A673 (cell line): Measurements from ENCODE around the gene COA1. TPM values are rescaled to one million over a fixed set of nuclear protein-coding genes. Genes with fewer than 3 reads are reported as not detected.

Experiments used
- BruUV-seq: library from RNA; stranded (reverse); fragments of 400-500 nt; replicated peaks from 2 replicates; lab custom pipeline; 2021; lab: Mats Ljungman, UMichigan
- CTCF ChIA-PET: fragments of 300-600 bp; sonication (Branson Sonifier 250); formaldehyde crosslinking; loops from one replicate; lab custom pipeline; 2022; ENCODE audit warnings: antibody characterized with exemption; lab: Charles Lee
- POLR2A ChIA-PET: fragments of 300-600 bp; sonication (Branson Sonifier 250); formaldehyde crosslinking; loops from one replicate; lab custom pipeline; 2022; ENCODE audit warnings: antibody characterized with exemption; ENCODE audit not compliant: low non-redundant PET; lab: Charles Lee
- DNase-seq: peaks from one replicate; pipeline ENCODE4 v3.0.0-alpha.2; 2015; ENCODE audit warnings: low spot score
- H3K27ac ChIP-seq: fragments of 200-600 bp; sonication (generic); 2 replicates; pipeline ENCODE4 v1.5.1; 2016; ENCODE audit warnings: mixed run types, low read depth, mild to moderate bottlenecking, mixed read lengths, antibody characterized with exemption, low read length; ENCODE audit not compliant: poor library complexity, severe bottlenecking
- H3K27me3 ChIP-seq: fragments of 200-600 bp; sonication (generic); replicated peaks from 2 replicates; pipeline ENCODE4 v1.6.1; 2017; ENCODE audit warnings: mixed run types, low read depth, mild to moderate bottlenecking, mixed read lengths, antibody characterized with exemption, low read length; ENCODE audit not compliant: insufficient read depth, poor library complexity
- H3K36me3 ChIP-seq: fragments of 200-600 bp; sonication (generic); 2 replicates; pipeline ENCODE4 v1.6.1; 2016; ENCODE audit warnings: mixed run types, mild to moderate bottlenecking, mixed read lengths, antibody characterized with exemption, low read length; ENCODE audit not compliant: insufficient read depth, poor library complexity, severe bottlenecking
- H3K4me1 ChIP-seq: fragments of 200-600 bp; sonication (generic); 2 replicates; pipeline ENCODE4 v1.6.1; 2017; ENCODE audit warnings: mixed run types, mild to moderate bottlenecking, mixed read lengths, antibody characterized with exemption, low read length; ENCODE audit not compliant: insufficient read depth, poor library complexity, severe bottlenecking
- H3K4me3 ChIP-seq: fragments of 200-600 bp; sonication (generic); 2 replicates; pipeline ENCODE4 v1.5.1; 2016; ENCODE audit warnings: low read depth, mixed run types, mild to moderate bottlenecking, mixed read lengths, low read length; ENCODE audit not compliant: poor library complexity, severe bottlenecking
- H3K9me3 ChIP-seq: fragments of 200-600 bp; sonication (generic); 2 replicates; pipeline ENCODE4 v1.6.1; 2016; ENCODE audit warnings: mixed run types, low read depth, mild to moderate bottlenecking, mixed read lengths, antibody characterized with exemption, low read length; ENCODE audit not compliant: poor library complexity, severe bottlenecking
- CTCF ChIP-seq: fragments of 300-800, 200-600 bp; sonication (generic); conservative IDR thresholded peaks from 2 replicates; pipeline ENCODE4 v1.5.1; 2017; ENCODE audit warnings: low read depth, mild to moderate bottlenecking, antibody characterized with exemption, low read length, moderate library complexity, mixed read lengths
- EZH2 ChIP-seq: fragments of 200-600 bp; sonication (generic); IDR thresholded peaks from 2 replicates; pipeline ENCODE4 v1.6.1; 2017; ENCODE audit warnings: borderline replicate concordance, low read depth, mild to moderate bottlenecking, mixed read lengths, antibody characterized with exemption, low read length; ENCODE audit not compliant: poor library complexity, severe bottlenecking
- intact Hi-C: fragments of 100-400 bp; cut with micrococcal nuclease; formaldehyde crosslinking; loops from one replicate; pipeline ENCODE4 v1.10.0; 2022; ENCODE audit not compliant: unreplicated experiment
- total RNA-seq: library from RNA; stranded (reverse); gene quantifications from 2 replicates; pipeline ENCODE4 v1.2.3, GENCODE V29; 2021

Gene COA1
- total RNA-seq, 1 experiment from 2014 or later: 105 TPM

GRCh38 chr7:43754596-43754995 is 25.3 kb upstream of the COA1 start:
- DNase-seq: no peak
- H3K4me3 ChIP-seq: no peak overlapping the region
- ChIA-PET POLR2A (no interaction called here), CTCF (no interaction called here)
- intact Hi-C loops: no loop called here
- BruUV-seq: no TSS peak
- H3K27me3 ChIP-seq: no peaks in the 10 kb centered on the region
- H3K9me3 ChIP-seq: no peaks in the 10 kb centered on the region
- no peaks in the 10 kb centered on the region for H3K36me3 ChIP-seq
- H3K4me1 ChIP-seq: no peaks in the 10 kb centered on the region
- no peak for TF ChIP-seq CTCF
- no peak for TF ChIP-seq EZH2
- H3K27ac ChIP-seq: no peak overlapping the region

- Histone ChIP-seq H3K4me3 (no peak overlapping the region), H3K27ac (no peak overlapping the region), H3K9me3 (no peaks in the 10 kb centered on the region), H3K27me3 (no peaks in the 10 kb centered on the region), H3K36me3 (no peaks in the 10 kb centered on the region), H3K4me1 (no peaks in the 10 kb centered on the region)
- BruUV-seq: no TSS peak
- TF ChIP-seq EZH2 (no peak), CTCF (no peak; the same call in 1 of the 2 replicates)
- intact Hi-C loops: no loop called here
- DNase-seq: no peak
- ChIA-PET POLR2A (no interaction called here), CTCF (no interaction called here)
Measured at GRCh38 chr7:43753843-43754242, 24.5 kb upstream of the COA1 start.

GRCh38 chr7:43753271-43753810 is 24.0 kb upstream of the COA1 start:
- H3K36me3 ChIP-seq: no peaks in the 10 kb centered on the region
- no TSS peak for BruUV-seq

More at GRCh38 chr7:43753271-43753810, 24.0 kb upstream of the COA1 start:
- no peaks in the 10 kb centered on the region for H3K9me3 ChIP-seq
- TF ChIP-seq EZH2 (no peak), CTCF (no peak)
- no peaks in the 10 kb centered on the region for H3K27me3 ChIP-seq
- H3K27ac ChIP-seq: no peak overlapping the region
- no peak overlapping the region for H3K4me3 ChIP-seq
- no peaks in the 10 kb centered on the region for H3K4me1 ChIP-seq
- ChIA-PET POLR2A (no interaction called here), CTCF (no interaction called here)
- intact Hi-C loops: no loop called here
- DNase-seq: no peak
